Stimulated activated CD4-positive, alpha-beta T cell treated with anti-CD3 and anti-CD28 coated beads, Interleukin-4, amount 100 ng/mL, for 4 hours (primary cell): ENCODE measurements around the gene MT1M.
"Not testable (repeated sequence)": the region's sequence is repeated elsewhere in the genome, so short reads cannot be mapped to it uniquely, and the experiment has no call there.

Experiments used
- DNase-seq, 2 experiments: peaks; one replicate each; pipeline ENCODE4 v3.0.0-alpha.2; 2020

Gene MT1M

GRCh38 chr16:56632156-56632847 is at the start of gene MT1M:
Gene MT1M, plus strand, starts transcription at chr16:56632659. Its CDS starts 73 bp downstream, at chr16:56632732.
- DNase-seq, result no peak

DNA sequence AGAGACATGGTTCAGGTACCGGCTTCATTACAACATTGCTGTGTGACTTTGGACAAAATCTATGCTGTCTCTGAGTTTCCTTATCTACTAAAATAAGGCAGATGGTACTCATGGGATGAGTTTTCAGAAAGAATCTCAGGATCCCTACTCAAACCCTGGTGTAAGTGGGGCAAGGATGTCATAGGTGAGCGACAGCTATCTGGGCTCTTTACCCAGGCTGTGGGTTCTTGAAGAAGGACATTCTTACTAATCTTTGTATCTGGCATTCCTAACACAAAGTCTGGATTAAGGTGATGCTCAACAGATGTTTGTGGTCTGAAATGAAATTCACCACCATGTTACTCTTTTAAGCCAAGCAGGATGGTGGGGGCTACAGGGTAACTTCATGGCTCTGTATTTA is 49.5 kb upstream of the MT1M start:
- DNase-seq, result not testable (repeated sequence)

DNA sequence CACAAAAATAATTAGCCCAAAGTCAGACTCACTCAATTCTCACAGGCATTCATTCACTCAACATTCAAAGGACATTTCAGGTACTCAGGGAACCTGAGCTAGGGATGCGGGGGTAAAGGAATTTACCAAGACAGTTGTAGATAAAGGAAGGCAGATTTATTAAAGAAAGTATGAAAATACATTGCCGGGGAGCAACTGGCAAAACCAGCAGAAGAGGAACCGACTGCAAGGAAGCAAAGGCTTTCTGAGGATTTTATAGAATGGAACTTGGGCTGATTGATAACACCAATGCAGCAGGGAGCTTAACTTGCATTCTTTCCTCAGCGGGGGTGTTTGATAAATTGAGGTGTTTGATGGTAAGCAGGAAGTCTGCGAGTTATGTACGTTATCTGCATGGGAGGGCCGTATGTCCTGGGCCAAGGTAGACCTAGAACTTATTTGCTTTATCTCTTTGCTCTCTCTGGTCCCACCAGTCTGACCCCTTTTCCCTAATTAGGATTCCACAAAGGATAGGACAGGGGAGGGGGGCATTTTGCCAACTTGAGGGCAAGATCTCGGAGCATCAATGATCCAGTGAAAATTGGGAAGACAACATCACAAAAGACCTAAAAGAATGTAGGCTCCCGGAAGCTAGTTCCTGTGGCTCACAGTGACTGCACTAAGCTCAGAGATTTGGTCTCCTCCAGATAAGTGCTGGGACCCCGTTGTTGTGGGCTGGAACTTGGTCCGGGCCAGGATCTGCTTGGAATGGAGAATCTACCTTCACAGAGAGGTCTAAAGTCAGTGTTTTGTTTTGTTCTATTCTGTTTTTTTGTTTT is 48.9 kb upstream of the MT1M start:
- DNase-seq, result no peak

- no peak for DNase-seq
Observed at GRCh38 chr16:56584276-56584675, 48.2 kb upstream of the MT1M start.

DNA sequence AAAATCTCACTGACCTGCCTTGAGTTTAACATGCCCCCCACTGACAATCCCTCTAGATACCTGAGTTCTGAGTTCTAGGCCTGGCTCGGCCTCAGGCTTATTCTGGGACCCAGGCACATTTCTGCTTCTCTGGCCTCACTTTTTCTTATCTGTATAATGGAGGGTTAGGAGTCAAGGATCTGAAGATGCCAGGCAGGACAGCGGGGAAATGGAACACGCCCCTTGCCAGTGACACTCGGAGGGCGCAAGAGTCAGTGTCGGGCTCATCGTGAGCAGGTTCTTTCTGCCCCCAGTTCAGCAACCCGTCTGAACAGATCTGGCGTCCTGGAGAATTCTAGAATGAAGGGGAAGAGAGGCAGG is 43.7 kb upstream of the MT1M start:
- DNase-seq, result no peak

- peak; percentile 31 to 55 for DNase-seq
Observed at GRCh38 chr16:56589141-56590039, 43.1 kb upstream of the MT1M start, which contains the start of gene MT3. Gene MT3, plus strand, starts transcription at chr16:56589528. Its CDS starts 63 bp downstream, at chr16:56589591.

DNA sequence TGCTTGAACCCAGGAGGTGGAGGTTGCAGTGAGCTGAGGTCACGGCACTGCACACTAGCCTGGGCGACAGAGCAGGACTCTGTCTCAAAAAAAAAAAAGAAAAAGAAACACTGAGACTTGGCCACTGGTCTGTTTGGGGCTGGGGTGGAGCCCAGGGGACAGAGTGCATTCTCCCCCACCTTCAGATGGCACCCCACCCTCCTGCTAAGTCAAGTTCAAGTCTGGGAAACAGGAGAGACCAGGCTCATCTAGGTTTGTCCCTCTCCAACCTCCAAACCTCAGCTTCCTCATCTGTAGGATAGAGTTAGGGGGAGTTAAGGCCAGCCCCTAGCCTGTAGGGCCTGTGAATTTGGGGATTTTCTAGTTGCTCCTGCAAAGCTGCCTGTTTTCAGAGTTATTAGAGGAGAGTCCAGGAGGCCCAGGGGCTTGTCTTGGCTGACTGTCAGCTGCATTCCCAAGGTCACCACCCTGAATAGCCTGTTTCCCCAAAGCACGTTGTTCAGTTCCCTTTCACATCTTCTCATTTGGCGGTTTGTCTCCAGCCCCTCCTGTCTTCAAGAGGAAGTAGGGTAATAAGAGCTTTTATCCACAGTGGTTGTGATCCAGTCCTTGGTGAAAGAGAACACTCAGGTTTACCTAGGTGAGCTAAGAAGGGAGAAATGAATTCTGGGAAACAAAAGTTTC is 40.9 kb upstream of the MT1M start:
- no peak for DNase-seq

- DNase-seq, result no peak
Observed at GRCh38 chr16:56593573-56594291, 38.7 kb upstream of the MT1M start.

- no peak for DNase-seq
Observed at GRCh38 chr16:56594292-56594619, 38.2 kb upstream of the MT1M start.

DNA sequence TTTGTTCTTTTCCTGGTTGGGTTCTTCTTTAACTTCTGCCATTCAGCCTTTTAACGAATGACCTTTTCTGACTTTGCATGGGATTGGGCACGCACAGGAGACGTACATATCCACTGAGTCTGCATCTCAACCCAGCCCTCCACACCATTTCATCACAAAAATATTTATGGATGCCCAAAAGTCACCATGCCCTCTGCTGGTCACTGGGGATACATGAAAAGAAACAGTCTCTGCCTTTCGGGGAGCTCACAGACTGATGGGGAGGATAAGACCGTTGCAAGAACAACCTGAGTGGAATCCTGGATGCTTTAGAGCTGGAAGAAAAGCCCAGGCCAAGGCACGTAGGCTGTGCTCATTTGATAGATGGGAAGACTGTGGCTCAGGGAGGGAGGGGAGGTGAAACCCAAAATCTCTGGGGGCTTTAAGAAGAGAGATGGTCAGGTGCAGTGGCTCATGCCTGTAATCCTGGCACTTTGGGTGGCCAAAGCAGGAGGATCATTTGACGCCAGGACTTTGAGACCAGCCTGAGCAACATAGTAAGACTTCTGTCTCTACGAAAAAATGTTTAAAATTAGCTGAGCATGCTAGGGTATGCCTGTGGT is 32.0 kb upstream of the MT1M start:
- no peak for DNase-seq

DNA sequence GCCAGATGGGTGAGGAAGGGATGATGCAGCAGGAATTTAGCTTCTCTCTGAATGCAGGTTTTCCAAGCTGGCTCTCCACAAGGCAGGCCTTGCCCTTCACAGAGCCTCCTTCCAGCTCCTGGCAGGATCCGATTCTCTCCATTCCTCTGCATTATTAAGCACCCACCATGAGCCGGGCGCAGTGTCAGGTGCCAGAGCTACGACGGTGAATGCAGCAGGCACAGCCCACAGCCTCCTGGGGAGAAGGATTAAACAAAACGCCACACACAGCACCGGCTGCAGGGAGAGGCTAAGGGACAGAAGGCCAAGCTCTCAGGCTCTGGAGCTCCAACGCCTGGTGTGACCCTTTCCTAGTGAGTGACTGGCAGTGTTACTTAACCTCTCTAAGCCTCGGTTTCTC is 31.1 kb upstream of the MT1M start:
- no peak for DNase-seq

GRCh38 chr16:56603589-56603988 is 28.9 kb upstream of the MT1M start:
- peak in 1 of 2 experiments; percentile 14 for DNase-seq

DNA sequence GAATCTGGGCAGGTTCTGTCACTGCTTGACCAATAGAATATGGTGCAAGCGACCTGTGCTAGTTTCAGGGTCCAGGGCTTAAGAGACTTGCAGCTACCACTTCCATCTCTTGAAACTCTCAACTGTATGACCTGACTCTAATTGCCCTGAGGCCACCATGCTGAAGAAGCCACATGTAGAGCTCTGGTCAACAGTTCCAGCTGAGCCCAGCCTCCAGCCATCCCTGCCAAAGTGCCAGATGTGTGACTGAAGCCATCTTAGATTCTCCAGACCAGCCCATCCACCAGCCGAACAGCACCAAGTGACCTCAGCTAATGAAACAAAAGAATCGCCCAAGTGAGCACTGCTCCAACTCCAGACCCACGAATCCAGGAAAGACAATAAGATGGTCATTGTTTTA is 27.5 kb upstream of the MT1M start:
- no peak for DNase-seq

DNA sequence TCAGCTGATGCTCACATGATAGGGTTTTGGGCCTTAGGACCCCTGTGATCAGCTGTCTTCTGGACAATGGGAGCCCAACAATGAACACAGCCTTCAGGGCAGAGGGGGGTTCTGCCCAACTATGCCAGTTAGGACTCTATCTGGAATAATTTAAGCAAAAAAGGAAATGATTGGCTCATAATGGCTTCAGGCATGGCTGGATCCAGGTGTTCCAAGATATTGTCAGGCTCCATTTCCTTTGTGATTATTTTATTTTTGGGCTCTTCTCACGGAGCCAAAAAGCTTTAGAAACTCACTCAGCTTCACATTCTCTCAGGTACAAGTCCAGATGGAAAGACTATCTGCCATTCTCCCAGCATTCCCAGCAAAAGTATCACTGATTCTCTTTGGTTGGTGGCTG is 27.0 kb upstream of the MT1M start:
- DNase-seq, result no peak

DNA sequence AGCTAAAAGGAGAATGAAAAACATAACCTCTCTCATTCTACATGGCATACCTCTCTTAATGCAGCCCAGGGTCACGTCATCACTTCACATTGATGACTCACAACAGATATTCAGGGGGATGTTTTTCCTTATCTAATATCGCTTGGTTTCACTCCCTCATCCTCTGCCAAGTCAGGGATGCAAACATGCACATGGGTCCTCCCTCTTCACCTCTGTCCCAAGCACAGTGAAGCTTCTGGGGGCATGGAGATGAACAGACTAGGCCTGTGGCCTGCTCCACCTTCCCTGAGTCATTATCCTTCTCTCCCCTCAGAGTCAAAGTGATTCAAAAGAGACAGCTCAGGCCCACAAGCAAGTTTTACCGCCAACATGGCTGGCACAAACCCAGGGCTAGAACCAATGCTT is 26.4 kb upstream of the MT1M start:
- no peak for DNase-seq

DNA sequence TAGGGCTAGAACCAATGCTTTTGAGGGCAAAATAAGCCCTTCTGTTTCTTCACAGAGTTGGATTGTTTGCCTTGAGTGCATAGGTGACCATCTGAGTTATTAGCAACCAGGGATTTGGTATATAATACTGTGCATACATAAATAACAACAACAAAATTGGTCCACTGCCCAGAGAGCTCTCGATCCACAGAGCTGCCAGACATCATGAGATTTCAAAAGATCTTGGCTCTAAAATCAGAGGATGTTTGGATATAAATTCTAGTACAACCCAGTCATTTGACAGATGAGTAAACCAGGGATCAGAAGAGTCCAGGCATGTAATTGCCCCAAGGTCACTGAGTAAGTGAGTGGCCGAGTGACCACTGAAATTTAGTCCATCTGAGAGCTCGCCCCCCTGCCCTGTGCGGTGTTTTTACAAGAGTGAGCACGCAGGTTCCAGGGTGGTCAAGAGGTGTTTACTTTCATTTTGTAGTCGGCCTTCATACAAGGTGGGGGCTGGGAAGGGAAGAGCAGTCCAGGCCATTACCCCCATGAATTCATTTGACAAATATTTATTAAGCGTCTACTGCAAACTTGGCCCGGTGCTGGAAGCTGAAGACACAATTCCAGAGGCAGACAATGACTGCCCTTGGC is 25.9 kb upstream of the MT1M start:
- DNase-seq, result no peak

DNA sequence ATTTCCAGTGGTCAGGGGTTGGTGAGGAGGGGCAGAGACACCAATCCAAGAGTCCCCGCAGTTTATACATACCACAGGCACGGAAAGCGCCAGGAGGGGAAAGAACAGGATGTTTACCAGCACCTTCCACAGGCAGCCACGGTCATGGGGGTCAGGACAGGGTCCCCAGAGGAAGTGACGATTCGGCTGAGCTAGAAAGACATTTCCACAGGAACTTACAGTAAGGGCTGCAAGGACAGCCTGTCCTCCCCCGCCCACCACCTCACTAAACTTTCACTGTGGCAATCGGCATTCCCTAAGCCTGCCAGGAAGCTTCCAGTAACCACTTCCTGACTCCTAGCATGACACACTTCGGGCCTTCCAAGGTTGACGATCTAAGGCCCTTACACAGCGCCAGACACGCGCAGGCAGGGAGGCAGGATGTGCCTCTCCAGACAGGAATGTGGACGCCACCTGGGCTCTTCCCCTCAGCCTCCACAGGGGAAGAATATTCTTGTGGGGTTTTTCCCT is 25.3 kb upstream of the MT1M start:
- DNase-seq, result no peak

DNA sequence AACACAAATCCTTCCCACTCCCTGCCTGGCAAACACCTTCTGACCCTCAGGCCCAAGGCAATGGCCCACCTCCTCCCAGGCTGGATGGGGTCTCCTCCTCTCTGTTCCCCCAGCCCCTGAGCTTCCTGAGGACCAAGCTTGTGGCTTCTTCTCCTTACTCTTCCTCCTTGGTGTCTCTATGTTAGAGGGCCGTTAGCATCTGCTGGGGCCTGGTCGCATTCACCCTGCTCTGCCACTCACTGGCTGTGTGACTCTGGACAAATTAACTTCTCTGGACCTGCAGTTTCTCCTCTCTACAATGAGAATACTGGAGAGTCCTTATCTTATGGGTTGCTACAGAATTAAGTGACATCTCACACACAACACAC is 24.8 kb upstream of the MT1M start:
- no peak for DNase-seq

- peak; percentile 85 to 88 for DNase-seq
Observed at GRCh38 chr16:56608043-56608875, 24.2 kb upstream of the MT1M start, which contains the start of gene MT2A. Gene MT2A, plus strand, starts transcription at chr16:56608584. Its CDS starts 72 bp downstream, at chr16:56608656.

DNA sequence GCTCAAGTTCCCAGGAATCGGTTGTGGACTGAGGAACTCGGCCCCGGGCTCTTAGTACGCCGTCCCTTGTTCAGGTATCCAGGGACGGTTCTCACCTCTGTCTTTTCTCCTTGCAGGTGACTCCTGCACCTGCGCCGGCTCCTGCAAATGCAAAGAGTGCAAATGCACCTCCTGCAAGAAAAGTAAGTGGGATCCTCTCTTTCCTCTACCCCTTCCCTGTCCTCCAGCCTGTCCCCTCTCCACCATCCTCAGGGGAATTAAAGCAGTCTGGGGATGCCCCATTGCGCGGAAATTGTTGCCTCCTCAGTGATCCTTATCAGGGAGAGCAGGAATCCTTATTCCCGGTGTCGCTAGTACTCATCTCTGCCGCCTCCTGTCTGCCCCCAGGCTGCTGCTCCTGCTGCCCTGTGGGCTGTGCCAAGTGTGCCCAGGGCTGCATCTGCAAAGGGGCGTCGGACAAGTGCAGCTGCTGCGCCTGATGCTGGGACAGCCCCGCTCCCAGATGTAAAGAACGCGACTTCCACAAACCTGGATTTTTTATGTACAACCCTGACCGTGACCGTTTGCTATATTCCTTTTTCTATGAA is 23.5 kb upstream of the MT1M start:
- no peak for DNase-seq
